ENCODE measurements around the gene PCOLCE2. TPM values are rescaled to one million over a fixed set of nuclear protein-coding genes. Genes with fewer than 3 reads are reported as not detected.

Gene PCOLCE2
- polyA plus RNA-seq, 3 donors: 6.5 to 7.7 (median 6.9) TPM

DNA sequence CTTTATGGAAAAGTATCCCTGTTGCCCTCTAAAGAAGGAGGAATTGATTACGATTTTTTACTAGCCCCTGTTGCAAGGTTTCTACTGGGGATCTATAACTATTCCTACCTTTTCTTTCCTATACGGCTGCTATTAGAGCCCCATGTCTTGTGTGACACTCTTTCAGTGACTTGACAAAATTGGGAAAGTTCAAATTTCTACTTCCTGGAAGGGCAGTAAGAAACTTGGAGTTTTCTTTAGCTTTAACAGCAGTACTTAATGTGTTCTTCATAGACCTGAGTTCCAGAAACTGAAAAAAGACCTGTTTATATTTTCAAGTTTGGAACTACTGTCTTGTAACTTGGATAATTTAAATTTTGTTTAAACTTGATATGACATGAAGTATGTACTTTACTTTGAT, 110.3 kb downstream of the PCOLCE2 start:
- no peak for DNase-seq (ENCODE audit: extremely low read depth in 1 of 11, low read depth in 9 of 11, low spot score in 4 of 11)

DNA sequence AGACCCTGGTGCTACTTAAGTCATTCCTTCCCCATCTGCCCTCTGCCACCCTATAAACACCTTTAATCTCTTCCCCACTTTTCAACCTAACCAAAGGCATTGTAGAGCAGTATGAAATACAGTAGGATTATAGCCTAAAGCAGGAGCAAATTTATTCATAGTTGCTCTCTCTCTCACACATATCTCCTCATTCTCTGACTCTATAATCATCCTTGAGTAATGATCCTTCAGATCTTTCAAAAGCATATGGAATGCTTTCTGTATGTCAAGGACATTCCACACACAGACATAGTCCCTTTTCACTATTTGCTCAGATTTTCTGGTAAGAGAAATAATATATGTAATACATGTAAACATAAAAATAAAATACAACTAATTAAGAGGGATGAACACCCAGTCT, 111.0 kb downstream of the PCOLCE2 start:
- no peak for DNase-seq (ENCODE audit: extremely low read depth in 1 of 11, low read depth in 9 of 11, low spot score in 4 of 11)

DNA sequence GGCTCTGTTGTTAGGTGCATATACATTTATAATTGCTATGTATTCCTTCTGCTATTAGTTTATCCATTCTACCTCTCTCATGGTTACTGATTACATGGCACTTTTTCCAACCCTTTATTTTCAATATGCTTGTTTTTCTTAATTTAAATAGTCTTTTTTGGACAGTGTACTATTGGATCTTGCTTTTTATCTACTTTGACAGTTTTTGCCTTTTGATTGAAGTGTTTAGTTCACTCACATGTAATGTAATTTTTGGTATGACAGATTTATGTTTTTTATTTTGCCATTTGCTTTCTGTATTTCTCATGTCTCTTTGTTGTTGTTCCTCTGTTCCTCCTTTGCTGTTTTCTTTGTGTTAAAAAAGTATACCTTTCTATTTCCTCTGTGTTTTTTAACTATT, 120.5 kb downstream of the PCOLCE2 start:
- DNase-seq (ENCODE audit: extremely low read depth in 1 of 11, low read depth in 9 of 11, low spot score in 4 of 11): no peak

Other genes starting within 250 kb of the PCOLCE2 start
- 10 to 100 TPM in 2 of 3 donors, 1 to 10 TPM in 1; 8.7 to 13.3 (median 12.3) TPM for gene TRPC1, start 165.0 kb downstream of the PCOLCE2 start, polyA plus RNA-seq (ENCODE audit: insufficient read length in 3 of 3)
- under 1 TPM; 0.44 to 0.88 (median 0.79) TPM for gene PAQR9, start 74.6 kb upstream of the PCOLCE2 start, polyA plus RNA-seq (ENCODE audit: insufficient read length in 3 of 3)
- gene U2SURP, start 112.5 kb upstream of the PCOLCE2 start, polyA plus RNA-seq (ENCODE audit: insufficient read length in 3 of 3): 100 to 1,000 TPM; 136 to 185 (median 173) TPM
- 10 to 100 TPM; 22.5 to 38.2 (median 26.6) TPM for gene CHST2, start 230.7 kb upstream of the PCOLCE2 start, polyA plus RNA-seq (ENCODE audit: insufficient read length in 3 of 3)